ENCODE data around the gene CGNL1.

The CGNL1 gene

GRCh38 chr15:57382969-57383368 lies 6.7 kb downstream of the CGNL1 start:
- no peaks in the 10 kb centered on the region for H3F3A ChIP-seq (ENCODE audit: low read depth)
- H3K4me2 ChIP-seq (ENCODE audit: low read depth, low read length, poor library complexity, severe bottlenecking) = no peak overlapping the region
- no peak overlapping the region for H3K4me3 ChIP-seq (ENCODE audit: low read length, poor library complexity, severe bottlenecking)

GRCh38 chr15:57384024-57384423 lies 7.7 kb downstream of the CGNL1 start:
- Histone ChIP-seq H3K9me2 (replicated peaks; ENCODE audit: low read depth, low read length) (no peaks in the 10 kb centered on the region), H3F3A (ENCODE audit: low read depth) (no peaks in the 10 kb centered on the region), H3K36me3 (ENCODE audit: insufficient read depth, low read length) (no peaks in the 10 kb centered on the region), H3K4me3 (ENCODE audit: low read length, poor library complexity, severe bottlenecking) (no peak overlapping the region), H4K20me1 (ENCODE audit: insufficient read depth, low read length, poor library complexity, severe bottlenecking) (no peaks in the 10 kb centered on the region), H2AFZ (ENCODE audit: low read length) (no peak overlapping the region), H3K9ac (ENCODE audit: low read depth, low read length, poor library complexity, severe bottlenecking) (no peak overlapping the region), H3K4me1 (ENCODE audit: insufficient read depth, low read length, poor library complexity, severe bottlenecking) (peaks cover 3% of the 10 kb centered on the region), H3K4me2 (ENCODE audit: low read depth, low read length, poor library complexity, severe bottlenecking) (no peak overlapping the region), H3K9me3 (ENCODE audit: insufficient read depth, low read depth, low read length) (no peaks in the 10 kb centered on the region), H3K27me3 (ENCODE audit: insufficient read depth, low read length, poor library complexity, severe bottlenecking) (no peaks in the 10 kb centered on the region), H3K79me2 (ENCODE audit: insufficient read depth, low read length) (no peaks in the 10 kb centered on the region)
- TF ChIP-seq CTCF (conservative IDR thresholded peaks at IDR 0.05; ENCODE audit: low read length) (no peak), EZH2phosphoT487 (IDR thresholded peaks at IDR 0.05; ENCODE audit: borderline replicate concordance) (no peak)

More at GRCh38 chr15:57382969-57383368, 6.7 kb downstream of the CGNL1 start:
- Histone ChIP-seq H3K9me2 (replicated peaks; ENCODE audit: low read depth, low read length) (no peaks in the 10 kb centered on the region), H2AFZ (ENCODE audit: low read length) (no peak overlapping the region), H3K36me3 (ENCODE audit: insufficient read depth, low read length) (no peaks in the 10 kb centered on the region), H4K20me1 (ENCODE audit: insufficient read depth, low read length, poor library complexity, severe bottlenecking) (no peaks in the 10 kb centered on the region), H3K9me3 (ENCODE audit: insufficient read depth, low read depth, low read length) (no peaks in the 10 kb centered on the region), H3K79me2 (ENCODE audit: insufficient read depth, low read length) (no peaks in the 10 kb centered on the region), H3K9ac (ENCODE audit: low read depth, low read length, poor library complexity, severe bottlenecking) (no peak overlapping the region), H3K27me3 (ENCODE audit: insufficient read depth, low read length, poor library complexity, severe bottlenecking) (no peaks in the 10 kb centered on the region), H3K4me1 (ENCODE audit: insufficient read depth, low read length, poor library complexity, severe bottlenecking) (peaks cover 4% of the 10 kb centered on the region)
- no peak for TF ChIP-seq EZH2phosphoT487 (IDR thresholded peaks at IDR 0.05; ENCODE audit: borderline replicate concordance)
- TF ChIP-seq CTCF (conservative IDR thresholded peaks at IDR 0.05; ENCODE audit: low read length) = no peak

- Histone ChIP-seq H3K4me1 (ENCODE audit: insufficient read depth, low read length, poor library complexity, severe bottlenecking) (no peaks in the 10 kb centered on the region), H3K9me3 (ENCODE audit: insufficient read depth, low read depth, low read length) (no peaks in the 10 kb centered on the region), H3K36me3 (ENCODE audit: insufficient read depth, low read length) (no peaks in the 10 kb centered on the region), H3K9ac (ENCODE audit: low read depth, low read length, poor library complexity, severe bottlenecking) (no peak overlapping the region), H4K20me1 (ENCODE audit: insufficient read depth, low read length, poor library complexity, severe bottlenecking) (no peaks in the 10 kb centered on the region), H3K79me2 (ENCODE audit: insufficient read depth, low read length) (no peaks in the 10 kb centered on the region), H3K4me2 (ENCODE audit: low read depth, low read length, poor library complexity, severe bottlenecking) (no peak overlapping the region), H3K4me3 (ENCODE audit: low read length, poor library complexity, severe bottlenecking) (no peak overlapping the region), H3F3A (ENCODE audit: low read depth) (no peaks in the 10 kb centered on the region), H3K27me3 (ENCODE audit: insufficient read depth, low read length, poor library complexity, severe bottlenecking) (no peaks in the 10 kb centered on the region), H2AFZ (ENCODE audit: low read length) (no peak overlapping the region), H3K9me2 (replicated peaks; ENCODE audit: low read depth, low read length) (no peaks in the 10 kb centered on the region)
- no peak for TF ChIP-seq EZH2phosphoT487 (IDR thresholded peaks at IDR 0.05; ENCODE audit: borderline replicate concordance)
- TF ChIP-seq CTCF (conservative IDR thresholded peaks at IDR 0.05; ENCODE audit: low read length) = no peak
Observed at GRCh38 chr15:57384816-57385215, 8.5 kb downstream of the CGNL1 start.

All from Loucy (cell line).